ENCODE results near the gene TLCD3B.
"Not testable (repeated sequence)": the region's sequence is repeated elsewhere in the genome, so short reads cannot be mapped to it uniquely, and the experiment has no call there.

DNA sequence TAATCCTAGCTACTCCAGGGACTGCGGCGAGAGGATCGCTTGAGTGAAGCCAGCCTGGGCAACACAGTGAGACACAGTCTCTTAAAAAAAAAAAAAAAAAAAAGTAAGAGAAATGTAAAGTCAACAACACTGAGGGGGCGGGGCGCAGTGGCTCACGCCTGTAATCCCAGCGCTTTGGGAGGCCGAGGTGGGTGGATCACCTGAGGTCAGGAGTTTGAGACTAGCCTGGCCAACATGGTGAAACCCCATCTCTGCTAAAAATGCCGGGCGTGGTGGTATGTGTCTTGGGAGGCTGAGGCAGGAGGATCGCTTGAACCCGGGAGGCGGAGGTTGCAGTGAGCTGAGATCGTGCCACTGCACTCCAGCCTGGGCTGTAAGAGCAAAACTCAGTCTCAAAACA lies 18.5 kb downstream of the TLCD3B start:
- not testable (repeated sequence) for TF ChIP-seq POLR2AphosphoS5 (IDR thresholded peaks at IDR 0.05; ENCODE audit: control insufficient read depth, insufficient read depth, low read depth, low read length); MYNN (IDR thresholded peaks at IDR 0.05); MYNN (CRISPR knock-in tag; IDR thresholded peaks at IDR 0.05); ZNF263 (CRISPR knock-in tag; IDR thresholded peaks at IDR 0.05; ENCODE audit: borderline replicate concordance); TBL1XR1 (IDR thresholded peaks at IDR 0.05; ENCODE audit: low read length in 2 of 2); ZNF77 (CRISPR knock-in tag; IDR thresholded peaks at IDR 0.05); MXI1 (IDR thresholded peaks at IDR 0.05; ENCODE audit: low read depth, low read length)
- TF ChIP-seq, protein P1, sequence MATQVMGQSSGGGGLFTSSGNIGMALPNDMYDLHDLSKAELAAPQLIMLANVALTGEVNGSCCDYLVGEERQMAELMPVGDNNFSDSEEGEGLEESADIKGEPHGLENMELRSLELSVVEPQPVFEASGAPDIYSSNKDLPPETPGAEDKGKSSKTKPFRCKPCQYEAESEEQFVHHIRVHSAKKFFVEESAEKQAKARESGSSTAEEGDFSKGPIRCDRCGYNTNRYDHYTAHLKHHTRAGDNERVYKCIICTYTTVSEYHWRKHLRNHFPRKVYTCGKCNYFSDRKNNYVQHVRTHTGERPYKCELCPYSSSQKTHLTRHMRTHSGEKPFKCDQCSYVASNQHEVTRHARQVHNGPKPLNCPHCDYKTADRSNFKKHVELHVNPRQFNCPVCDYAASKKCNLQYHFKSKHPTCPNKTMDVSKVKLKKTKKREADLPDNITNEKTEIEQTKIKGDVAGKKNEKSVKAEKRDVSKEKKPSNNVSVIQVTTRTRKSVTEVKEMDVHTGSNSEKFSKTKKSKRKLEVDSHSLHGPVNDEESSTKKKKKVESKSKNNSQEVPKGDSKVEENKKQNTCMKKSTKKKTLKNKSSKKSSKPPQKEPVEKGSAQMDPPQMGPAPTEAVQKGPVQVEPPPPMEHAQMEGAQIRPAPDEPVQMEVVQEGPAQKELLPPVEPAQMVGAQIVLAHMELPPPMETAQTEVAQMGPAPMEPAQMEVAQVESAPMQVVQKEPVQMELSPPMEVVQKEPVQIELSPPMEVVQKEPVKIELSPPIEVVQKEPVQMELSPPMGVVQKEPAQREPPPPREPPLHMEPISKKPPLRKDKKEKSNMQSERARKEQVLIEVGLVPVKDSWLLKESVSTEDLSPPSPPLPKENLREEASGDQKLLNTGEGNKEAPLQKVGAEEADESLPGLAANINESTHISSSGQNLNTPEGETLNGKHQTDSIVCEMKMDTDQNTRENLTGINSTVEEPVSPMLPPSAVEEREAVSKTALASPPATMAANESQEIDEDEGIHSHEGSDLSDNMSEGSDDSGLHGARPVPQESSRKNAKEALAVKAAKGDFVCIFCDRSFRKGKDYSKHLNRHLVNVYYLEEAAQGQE (IDR thresholded peaks at IDR 0.05; ENCODE audit: borderline replicate concordance), result not testable (repeated sequence)
- TF ChIP-seq, protein P1 (CRISPR knock-in tag; IDR thresholded peaks at IDR 0.05; ENCODE audit: low read depth), result not testable (repeated sequence)
- TF ChIP-seq, protein P2, sequence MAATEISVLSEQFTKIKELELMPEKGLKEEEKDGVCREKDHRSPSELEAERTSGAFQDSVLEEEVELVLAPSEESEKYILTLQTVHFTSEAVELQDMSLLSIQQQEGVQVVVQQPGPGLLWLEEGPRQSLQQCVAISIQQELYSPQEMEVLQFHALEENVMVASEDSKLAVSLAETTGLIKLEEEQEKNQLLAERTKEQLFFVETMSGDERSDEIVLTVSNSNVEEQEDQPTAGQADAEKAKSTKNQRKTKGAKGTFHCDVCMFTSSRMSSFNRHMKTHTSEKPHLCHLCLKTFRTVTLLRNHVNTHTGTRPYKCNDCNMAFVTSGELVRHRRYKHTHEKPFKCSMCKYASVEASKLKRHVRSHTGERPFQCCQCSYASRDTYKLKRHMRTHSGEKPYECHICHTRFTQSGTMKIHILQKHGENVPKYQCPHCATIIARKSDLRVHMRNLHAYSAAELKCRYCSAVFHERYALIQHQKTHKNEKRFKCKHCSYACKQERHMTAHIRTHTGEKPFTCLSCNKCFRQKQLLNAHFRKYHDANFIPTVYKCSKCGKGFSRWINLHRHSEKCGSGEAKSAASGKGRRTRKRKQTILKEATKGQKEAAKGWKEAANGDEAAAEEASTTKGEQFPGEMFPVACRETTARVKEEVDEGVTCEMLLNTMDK (IDR thresholded peaks at IDR 0.05; ENCODE audit: borderline replicate concordance, insufficient read depth, low read depth, low read length, poor library complexity, severe bottlenecking), result not testable (repeated sequence)

All from K562 (cell line).